Thymus (tissue), 11 donors: Measurements from ENCODE around the gene TP63. TPM values are rescaled to one million over a fixed set of nuclear protein-coding genes. Genes with fewer than 3 reads are reported as not detected.

Experiments
- DNase-seq, 9 donors: peaks; one replicate each; pipeline ENCODE4 v3.0.0-alpha.2; 2013; ENCODE audit warnings: low spot score in 9 of 9, low read depth in 6 of 9, missing footprints in 1 of 9
- H3K27ac ChIP-seq, 2 donors: one replicate each; pipeline ENCODE4 v1.5.1; 2013; ENCODE audit warnings: control low read depth in 1 of 2, low read depth in 1 of 2, low read length in 1 of 2, mild to moderate bottlenecking in 1 of 2, moderate library complexity in 1 of 2
- H3K27me3 ChIP-seq, 2 donors: one replicate each; pipeline ENCODE4 v1.5.1; 2013; ENCODE audit warnings: low read length in 1 of 2; ENCODE audit not compliant: control insufficient read depth in 2 of 2, insufficient read depth in 1 of 2
- H3K36me3 ChIP-seq, 2 donors: one replicate each; pipeline ENCODE4 v1.5.1; 2013; ENCODE audit warnings: low read length in 1 of 2, mild to moderate bottlenecking in 1 of 2, moderate library complexity in 1 of 2; ENCODE audit not compliant: control insufficient read depth in 2 of 2, insufficient read depth in 2 of 2
- H3K4me1 ChIP-seq, 2 donors: one replicate each; pipeline ENCODE4 v1.5.1; 2013; ENCODE audit warnings: low read length in 2 of 2; ENCODE audit not compliant: control insufficient read depth in 2 of 2, insufficient read depth in 2 of 2
- H3K4me3 ChIP-seq, 2 donors: one replicate each; pipeline ENCODE4 v1.5.1; 2013; ENCODE audit warnings: low read length in 2 of 2, control low read depth in 1 of 2, mild to moderate bottlenecking in 1 of 2
- H3K9me3 ChIP-seq, 2 donors: one replicate each; pipeline ENCODE4 v1.5.1; 2013; ENCODE audit warnings: low read length in 1 of 2, mild to moderate bottlenecking in 1 of 2; ENCODE audit not compliant: control insufficient read depth in 2 of 2, insufficient read depth in 1 of 2
- WGBS: extraction: QIAGEN DNeasy Blood & Tissue Kit; methylation state at CpG from one replicate; pipeline ENCODE4 v1.1.7; 2013; 5-methylcytosine and 5-hydroxymethylcytosine counted together
- polyA plus RNA-seq: library from polyadenylated mRNA; stranded (reverse); fragments of 200-250 nt; gene quantifications from one replicate; pipeline ENCODE4 v1.2.3, GENCODE V29; 2013
- total RNA-seq: library from RNA; stranded (reverse); fragments of 120-200 nt; gene quantifications from one replicate; pipeline ENCODE4 v1.2.4, GENCODE V29; 2013
- donor health status: healthy.

TP63 gene
- total and polyA plus RNA-seq, 2 donors: 17.3 to 47.1 TPM

GRCh38 chr3:189720736-189721417, 89.7 kb downstream of the TP63 start:
- H3K9me3 ChIP-seq: no peaks in the 10 kb centered on the region
- no peak overlapping the region for H3K27ac ChIP-seq
- H3K4me3 ChIP-seq: no peak overlapping the region
- H3K36me3 ChIP-seq: no peaks in the 10 kb centered on the region
- H3K27me3 ChIP-seq: no peaks in the 10 kb centered on the region
- no peaks in the 10 kb centered on the region for H3K4me1 ChIP-seq
- DNase-seq: no peak
- 95% methylated on average over 5 of the region's 5 CpGs for WGBS

- no peak for DNase-seq
- no peak overlapping the region for H3K4me3 ChIP-seq
- H3K27me3 ChIP-seq: no peaks in the 10 kb centered on the region
Measured at GRCh38 chr3:189721873-189722665, 90.9 kb downstream of the TP63 start.

GRCh38 chr3:189724356-189724755, 93.2 kb downstream of the TP63 start:
- H3K27me3 ChIP-seq: no peaks in the 10 kb centered on the region
- H3K4me1 ChIP-seq: no peaks in the 10 kb centered on the region
- H3K9me3 ChIP-seq: no peaks in the 10 kb centered on the region
- DNase-seq: no peak
- WGBS: 84% methylated on average over 4 of the region's 4 CpGs
- H3K27ac ChIP-seq: no peak overlapping the region
- H3K36me3 ChIP-seq: no peaks in the 10 kb centered on the region
- no peak overlapping the region for H3K4me3 ChIP-seq

More at GRCh38 chr3:189721873-189722665, 90.9 kb downstream of the TP63 start:
- WGBS: 96% methylated on average over 8 of the region's 8 CpGs
- Histone ChIP-seq H3K4me1 (no peaks in the 10 kb centered on the region), H3K9me3 (no peaks in the 10 kb centered on the region), H3K36me3 (no peaks in the 10 kb centered on the region), H3K27ac (no peak overlapping the region)

GRCh38 chr3:189726277-189726676, 95.1 kb downstream of the TP63 start:
- Histone ChIP-seq H3K9me3 (no peaks in the 10 kb centered on the region), H3K4me3 (no peak overlapping the region), H3K4me1 (no peaks in the 10 kb centered on the region), H3K36me3 (no peaks in the 10 kb centered on the region), H3K27ac (no peak overlapping the region), H3K27me3 (no peaks in the 10 kb centered on the region)
- 96% methylated on average over 2 of the region's 2 CpGs for WGBS
- DNase-seq: no peak

- WGBS: 97% methylated on average over 1 of the region's 1 CpG
- Histone ChIP-seq H3K27ac (no peak overlapping the region), H3K9me3 (no peaks in the 10 kb centered on the region), H3K4me1 (no peaks in the 10 kb centered on the region), H3K36me3 (no peaks in the 10 kb centered on the region), H3K4me3 (no peak overlapping the region), H3K27me3 (no peaks in the 10 kb centered on the region)
- DNase-seq: no peak
Measured at GRCh38 chr3:189727158-189727557, 96.0 kb downstream of the TP63 start.

GRCh38 chr3:189727898-189728297, 96.7 kb downstream of the TP63 start:
- Histone ChIP-seq H3K27ac (no peak overlapping the region), H3K27me3 (no peaks in the 10 kb centered on the region), H3K4me3 (no peak overlapping the region), H3K36me3 (no peaks in the 10 kb centered on the region), H3K4me1 (no peaks in the 10 kb centered on the region), H3K9me3 (no peaks in the 10 kb centered on the region)
- 91% methylated on average over 4 of the region's 4 CpGs for WGBS
- DNase-seq: no peak

- Histone ChIP-seq H3K36me3 (no peaks in the 10 kb centered on the region), H3K4me3 (no peak overlapping the region), H3K4me1 (no peaks in the 10 kb centered on the region), H3K27me3 (no peaks in the 10 kb centered on the region), H3K9me3 (no peaks in the 10 kb centered on the region), H3K27ac (no peak overlapping the region)
- DNase-seq: no peak
- 94% methylated on average over 1 of the region's 1 CpG for WGBS
Measured at GRCh38 chr3:189728915-189729314, 97.7 kb downstream of the TP63 start.

- 73% methylated on average over 6 of the region's 6 CpGs for WGBS
- Histone ChIP-seq H3K36me3 (no peaks in the 10 kb centered on the region), H3K27ac (no peak overlapping the region), H3K27me3 (no peaks in the 10 kb centered on the region), H3K4me3 (no peak overlapping the region), H3K9me3 (no peaks in the 10 kb centered on the region), H3K4me1 (no peaks in the 10 kb centered on the region)
- no peak for DNase-seq
Measured at GRCh38 chr3:189734061-189734460, 102.9 kb downstream of the TP63 start.

- H3K27me3 ChIP-seq: no peaks in the 10 kb centered on the region
- H3K9me3 ChIP-seq: no peaks in the 10 kb centered on the region
- H3K4me3 ChIP-seq: no peak overlapping the region
- H3K27ac ChIP-seq: no peak overlapping the region
- no peaks in the 10 kb centered on the region for H3K4me1 ChIP-seq
- no peaks in the 10 kb centered on the region for H3K36me3 ChIP-seq
- no peak for DNase-seq
Measured at GRCh38 chr3:189735913-189736312, 104.7 kb downstream of the TP63 start.
